GM18498 (cell line): Measurements from ENCODE around the gene S100A2.
A peak's percentile ranks its signal among the peaks of the same experiment; 100 is the strongest.

ENCODE experiments used
- ATAC-seq: cut with Tn5 transposase; IDR thresholded peaks from one replicate; pipeline ENCODE4 v1.9.1; 2021; ENCODE audit warnings: mild to moderate bottlenecking, moderate library complexity; ENCODE audit not compliant: unreplicated experiment

The S100A2 gene

GRCh38 chr1:153565529-153566374, at the start of gene S100A2:
Gene S100A2, minus strand, starts transcription at chr1:153565844. Its CDS starts 1,967 bp downstream, at chr1:153563877.
- peak; percentile 55 for ATAC-seq

GRCh38 chr1:153615406-153615805, 49.8 kb upstream of the S100A2 start:
- no peak for ATAC-seq

GRCh38 chr1:153614906-153615305, 49.3 kb upstream of the S100A2 start:
- ATAC-seq = no peak

- no peak for ATAC-seq
Observed at GRCh38 chr1:153614189-153614900, 48.7 kb upstream of the S100A2 start.

GRCh38 chr1:153613406-153613805, 47.8 kb upstream of the S100A2 start:
- no peak for ATAC-seq

GRCh38 chr1:153612755-153613331, 47.2 kb upstream of the S100A2 start, which contains the start of gene S100A16:
Gene S100A16, minus strand, starts transcription at chr1:153613137. Its CDS starts 4,986 bp downstream, at chr1:153608151.
- ATAC-seq = no peak

GRCh38 chr1:153612111-153612754, 46.6 kb upstream of the S100A2 start:
- ATAC-seq = no peak

GRCh38 chr1:153611356-153611755, 45.7 kb upstream of the S100A2 start:
- ATAC-seq = no peak

GRCh38 chr1:153610811-153611301, 45.2 kb upstream of the S100A2 start:
- no peak for ATAC-seq

- ATAC-seq = no peak
Observed at GRCh38 chr1:153610334-153610733, 44.7 kb upstream of the S100A2 start.

- ATAC-seq = no peak
Observed at GRCh38 chr1:153609585-153609907, 43.9 kb upstream of the S100A2 start.

- no peak for ATAC-seq
Observed at GRCh38 chr1:153608742-153609584, 43.3 kb upstream of the S100A2 start.

- no peak for ATAC-seq
Observed at GRCh38 chr1:153608089-153608682, 42.5 kb upstream of the S100A2 start.

- ATAC-seq = no peak
Observed at GRCh38 chr1:153607381-153607780, 41.7 kb upstream of the S100A2 start.

- ATAC-seq = no peak
Observed at GRCh38 chr1:153606194-153606593, 40.5 kb upstream of the S100A2 start.

GRCh38 chr1:153602749-153603148, 37.1 kb upstream of the S100A2 start:
- no peak for ATAC-seq

GRCh38 chr1:153599847-153600246, 34.2 kb upstream of the S100A2 start:
- no peak for ATAC-seq

GRCh38 chr1:153598309-153599172, 32.9 kb upstream of the S100A2 start:
- ATAC-seq = peak; percentile 98

GRCh38 chr1:153597206-153597605, 31.6 kb upstream of the S100A2 start:
- no peak for ATAC-seq
